Measurements from ENCODE around the gene FGD4.

The FGD4 gene

GRCh38 chr12:32419520-32419960, 20.2 kb downstream of the FGD4 start:
- H3K4me3 ChIP-seq (ENCODE audit: low read depth in 1 of 2, low read length in 2 of 2), result no peak overlapping the region
- TF ChIP-seq EZH2 (IDR thresholded peaks at IDR 0.05; ENCODE audit: borderline replicate concordance, low read depth, low read length, severe bottlenecking) (no peak), CTCF (IDR thresholded peaks at IDR 0.05; ENCODE audit: borderline replicate concordance, extremely low read depth, low read length, poor library complexity, severe bottlenecking) (no peak)
- no peak overlapping the region for H3K27ac ChIP-seq (ENCODE audit: low read length)
- ATAC-seq (ENCODE audit: insufficient read depth, low read depth) (peak; percentile 33; the same call in 1 of the 3 replicates), DNase-seq (no peak)
- H3K4me2 ChIP-seq (ENCODE audit: insufficient read depth, low read length), result no peak overlapping the region
- no peaks in the 10 kb centered on the region for H3K4me1 ChIP-seq (ENCODE audit: insufficient read depth, low read length)
- no peaks in the 10 kb centered on the region for H3K9me3 ChIP-seq (ENCODE audit: insufficient read depth, low read length, severe bottlenecking)
- H3K9ac ChIP-seq (ENCODE audit: low read depth, low read length), result no peak overlapping the region
- H3K27me3 ChIP-seq (ENCODE audit: insufficient read depth, low read length, poor library complexity), result no peaks in the 10 kb centered on the region
- no peaks in the 10 kb centered on the region for H3K36me3 ChIP-seq (ENCODE audit: insufficient read depth, low read length)
- no peaks in the 10 kb centered on the region for H4K20me1 ChIP-seq (ENCODE audit: insufficient read depth, low read length)
- H3K79me2 ChIP-seq (ENCODE audit: insufficient read depth, low read length), result no peaks in the 10 kb centered on the region
- no peak overlapping the region for H2AFZ ChIP-seq (ENCODE audit: low read depth, low read length)

- Histone ChIP-seq H3K27me3 (ENCODE audit: insufficient read depth, low read length, poor library complexity) (no peaks in the 10 kb centered on the region), H3K79me2 (ENCODE audit: insufficient read depth, low read length) (no peaks in the 10 kb centered on the region), H3K9ac (ENCODE audit: low read depth, low read length) (no peak overlapping the region), H3K4me3 (ENCODE audit: low read depth in 1 of 2, low read length in 2 of 2) (no peak overlapping the region), H3K4me1 (ENCODE audit: insufficient read depth, low read length) (no peaks in the 10 kb centered on the region), H3K36me3 (ENCODE audit: insufficient read depth, low read length) (no peaks in the 10 kb centered on the region), H3K4me2 (ENCODE audit: insufficient read depth, low read length) (no peak overlapping the region), H2AFZ (ENCODE audit: low read depth, low read length) (no peak overlapping the region), H3K9me3 (ENCODE audit: insufficient read depth, low read length, severe bottlenecking) (no peaks in the 10 kb centered on the region), H4K20me1 (ENCODE audit: insufficient read depth, low read length) (no peaks in the 10 kb centered on the region), H3K27ac (ENCODE audit: low read length) (no peak overlapping the region)
- ATAC-seq (ENCODE audit: insufficient read depth, low read depth) (no peak), DNase-seq (no peak)
- TF ChIP-seq EZH2 (IDR thresholded peaks at IDR 0.05; ENCODE audit: borderline replicate concordance, low read depth, low read length, severe bottlenecking), result no peak
- TF ChIP-seq CTCF (IDR thresholded peaks at IDR 0.05; ENCODE audit: borderline replicate concordance, extremely low read depth, low read length, poor library complexity, severe bottlenecking), result no peak
Observed at GRCh38 chr12:32420356-32420755, 21.0 kb downstream of the FGD4 start.

GRCh38 chr12:32423559-32423958, 24.2 kb downstream of the FGD4 start:
- H2AFZ ChIP-seq (ENCODE audit: low read depth, low read length), result no peak overlapping the region
- ATAC-seq (ENCODE audit: insufficient read depth, low read depth), result no peak
- H3K27me3 ChIP-seq (ENCODE audit: insufficient read depth, low read length, poor library complexity), result no peaks in the 10 kb centered on the region
- H3K36me3 ChIP-seq (ENCODE audit: insufficient read depth, low read length), result no peaks in the 10 kb centered on the region
- no peaks in the 10 kb centered on the region for H3K4me1 ChIP-seq (ENCODE audit: insufficient read depth, low read length)
- no peak overlapping the region for H3K4me2 ChIP-seq (ENCODE audit: insufficient read depth, low read length)
- no peaks in the 10 kb centered on the region for H4K20me1 ChIP-seq (ENCODE audit: insufficient read depth, low read length)
- H3K27ac ChIP-seq (ENCODE audit: low read length), result no peak overlapping the region
- H3K79me2 ChIP-seq (ENCODE audit: insufficient read depth, low read length), result no peaks in the 10 kb centered on the region
- H3K9me3 ChIP-seq (ENCODE audit: insufficient read depth, low read length, severe bottlenecking), result no peaks in the 10 kb centered on the region
- no peak overlapping the region for H3K9ac ChIP-seq (ENCODE audit: low read depth, low read length)
- TF ChIP-seq EZH2 (IDR thresholded peaks at IDR 0.05; ENCODE audit: borderline replicate concordance, low read depth, low read length, severe bottlenecking), result no peak
- TF ChIP-seq CTCF (IDR thresholded peaks at IDR 0.05; ENCODE audit: borderline replicate concordance, extremely low read depth, low read length, poor library complexity, severe bottlenecking), result no peak
- DNase-seq, result no peak
- H3K4me3 ChIP-seq (ENCODE audit: low read depth in 1 of 2, low read length in 2 of 2), result no peak overlapping the region

GRCh38 chr12:32431025-32431424, 31.7 kb downstream of the FGD4 start:
- H3K27ac ChIP-seq (ENCODE audit: low read length), result no peak overlapping the region
- TF ChIP-seq EZH2 (IDR thresholded peaks at IDR 0.05; ENCODE audit: borderline replicate concordance, low read depth, low read length, severe bottlenecking) (no peak), CTCF (IDR thresholded peaks at IDR 0.05; ENCODE audit: borderline replicate concordance, extremely low read depth, low read length, poor library complexity, severe bottlenecking) (no peak)
- H3K4me2 ChIP-seq (ENCODE audit: insufficient read depth, low read length), result no peak overlapping the region
- no peak overlapping the region for H3K9ac ChIP-seq (ENCODE audit: low read depth, low read length)
- ATAC-seq (ENCODE audit: insufficient read depth, low read depth) (no peak), DNase-seq (no peak)
- H3K9me3 ChIP-seq (ENCODE audit: insufficient read depth, low read length, severe bottlenecking), result no peaks in the 10 kb centered on the region
- no peaks in the 10 kb centered on the region for H3K4me1 ChIP-seq (ENCODE audit: insufficient read depth, low read length)
- no peak overlapping the region for H2AFZ ChIP-seq (ENCODE audit: low read depth, low read length)
- no peak overlapping the region for H3K4me3 ChIP-seq (ENCODE audit: low read depth in 1 of 2, low read length in 2 of 2)
- H3K36me3 ChIP-seq (ENCODE audit: insufficient read depth, low read length), result no peaks in the 10 kb centered on the region
- H4K20me1 ChIP-seq (ENCODE audit: insufficient read depth, low read length), result no peaks in the 10 kb centered on the region
- H3K79me2 ChIP-seq (ENCODE audit: insufficient read depth, low read length), result no peaks in the 10 kb centered on the region
- H3K27me3 ChIP-seq (ENCODE audit: insufficient read depth, low read length, poor library complexity), result peaks cover 2% of the 10 kb centered on the region
